ENCODE data around the gene MRC1.

Gene MRC1

GRCh38 chr10:17859492-17860156, 50.5 kb downstream of the MRC1 start:
- Histone ChIP-seq H3K4me3 (replicated peaks; ENCODE audit: insufficient read depth, low read length) (no peak overlapping the region), H3K27ac (replicated peaks) (no peak overlapping the region), H3K27me3 (ENCODE audit: insufficient read depth, poor library complexity, severe bottlenecking) (no peaks in the 10 kb centered on the region)
- no peak for DNase-seq (ENCODE audit: low read depth in 1 of 2, low spot score in 1 of 2)
- TF ChIP-seq POLR2AphosphoS5 (IDR thresholded peaks at IDR 0.05; ENCODE audit: low read depth): no peak
- no peak for TF ChIP-seq REST (IDR thresholded peaks at IDR 0.05; ENCODE audit: insufficient replicate concordance, low read depth)
- TF ChIP-seq GABPA (IDR thresholded peaks at IDR 0.05; ENCODE audit: low read depth): no peak
- TF ChIP-seq CTCF (IDR thresholded peaks at IDR 0.05; ENCODE audit: insufficient read depth, low read length): no peak
- no peak for TF ChIP-seq SPI1 (IDR thresholded peaks at IDR 0.05; ENCODE audit: borderline replicate concordance, low read depth)

GRCh38 chr10:17861760-17862159, 52.6 kb downstream of the MRC1 start:
- no peak overlapping the region for H3K4me3 ChIP-seq (replicated peaks; ENCODE audit: insufficient read depth, low read length)
- H3K27ac ChIP-seq (replicated peaks): no peak overlapping the region
- no peaks in the 10 kb centered on the region for H3K27me3 ChIP-seq (ENCODE audit: insufficient read depth, poor library complexity, severe bottlenecking)
- no peak for DNase-seq (ENCODE audit: low read depth in 1 of 2, low spot score in 1 of 2)
- TF ChIP-seq CTCF (IDR thresholded peaks at IDR 0.05; ENCODE audit: insufficient read depth, low read length) (no peak), SPI1 (IDR thresholded peaks at IDR 0.05; ENCODE audit: borderline replicate concordance, low read depth) (no peak), POLR2AphosphoS5 (IDR thresholded peaks at IDR 0.05; ENCODE audit: low read depth) (no peak), REST (IDR thresholded peaks at IDR 0.05; ENCODE audit: insufficient replicate concordance, low read depth) (no peak), GABPA (IDR thresholded peaks at IDR 0.05; ENCODE audit: low read depth) (no peak)

- Histone ChIP-seq H3K4me3 (replicated peaks; ENCODE audit: insufficient read depth, low read length) (no peak overlapping the region), H3K27ac (replicated peaks) (no peak overlapping the region), H3K27me3 (ENCODE audit: insufficient read depth, poor library complexity, severe bottlenecking) (no peaks in the 10 kb centered on the region)
- no peak for DNase-seq (ENCODE audit: low read depth in 1 of 2, low spot score in 1 of 2)
- no peak for TF ChIP-seq CTCF (IDR thresholded peaks at IDR 0.05; ENCODE audit: insufficient read depth, low read length)
- no peak for TF ChIP-seq GABPA (IDR thresholded peaks at IDR 0.05; ENCODE audit: low read depth)
- TF ChIP-seq SPI1 (IDR thresholded peaks at IDR 0.05; ENCODE audit: borderline replicate concordance, low read depth): no peak
- no peak for TF ChIP-seq POLR2AphosphoS5 (IDR thresholded peaks at IDR 0.05; ENCODE audit: low read depth)
- no peak for TF ChIP-seq REST (IDR thresholded peaks at IDR 0.05; ENCODE audit: insufficient replicate concordance, low read depth)
Observed at GRCh38 chr10:17865351-17865750, 56.2 kb downstream of the MRC1 start.
